22Rv1 (cell line): ENCODE results near the gene MAT2A.

Source experiments
- ZFX ChIP-seq: fragments of 450-650 bp; IDR thresholded peaks from 2 replicates; pipeline ENCODE4 v1.6.1; 2017; ENCODE audit warnings: antibody characterized with exemption, borderline replicate concordance
- TF ChIP-seq, protein P1 (sequence below): fragments of 450-650 bp; IDR thresholded peaks from 2 replicates; pipeline ENCODE4 v1.5.1; 2017; ENCODE audit warnings: mild to moderate bottlenecking

DNA sequence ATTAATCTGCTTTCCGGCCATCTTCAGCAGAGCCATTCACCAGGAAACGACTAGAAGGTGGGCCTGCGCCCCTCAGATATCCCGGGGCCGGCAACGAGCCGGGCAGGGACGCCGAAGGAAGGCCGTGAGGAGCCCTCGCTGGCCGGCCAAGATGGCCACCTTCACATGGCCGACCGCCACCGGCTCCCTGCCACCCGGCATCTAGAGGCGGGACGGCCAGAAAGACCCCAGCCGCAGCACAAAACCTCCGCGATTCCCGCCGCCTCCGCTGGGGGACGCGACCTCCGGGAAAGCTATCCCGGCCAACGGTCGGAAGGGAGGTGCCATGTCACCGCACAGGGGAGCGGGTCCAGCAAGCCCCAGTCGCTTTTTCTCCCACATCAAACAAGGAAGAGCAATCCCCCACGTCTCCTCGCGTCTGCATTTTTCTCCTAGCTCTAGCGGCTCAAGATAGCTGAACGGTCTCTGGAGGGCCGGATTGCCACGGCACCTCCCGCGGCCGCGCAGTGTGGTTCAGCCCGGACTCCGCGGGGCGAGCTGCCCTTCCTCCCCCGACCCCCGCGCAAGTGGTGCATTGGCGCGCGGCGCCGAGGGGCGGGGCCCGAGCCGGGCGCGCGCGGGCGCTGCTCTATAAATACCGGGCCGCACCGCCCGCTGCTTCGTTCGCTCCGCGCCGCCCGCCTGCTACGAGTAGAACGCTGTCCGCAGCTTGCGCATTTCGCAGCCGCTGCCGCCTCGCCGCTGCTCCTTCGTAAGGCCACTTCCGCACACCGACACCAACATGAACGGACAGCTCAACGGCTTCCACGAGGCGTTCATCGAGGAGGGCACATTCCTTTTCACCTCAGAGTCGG, at the start of gene MAT2A:
- TF ChIP-seq, protein P1, sequence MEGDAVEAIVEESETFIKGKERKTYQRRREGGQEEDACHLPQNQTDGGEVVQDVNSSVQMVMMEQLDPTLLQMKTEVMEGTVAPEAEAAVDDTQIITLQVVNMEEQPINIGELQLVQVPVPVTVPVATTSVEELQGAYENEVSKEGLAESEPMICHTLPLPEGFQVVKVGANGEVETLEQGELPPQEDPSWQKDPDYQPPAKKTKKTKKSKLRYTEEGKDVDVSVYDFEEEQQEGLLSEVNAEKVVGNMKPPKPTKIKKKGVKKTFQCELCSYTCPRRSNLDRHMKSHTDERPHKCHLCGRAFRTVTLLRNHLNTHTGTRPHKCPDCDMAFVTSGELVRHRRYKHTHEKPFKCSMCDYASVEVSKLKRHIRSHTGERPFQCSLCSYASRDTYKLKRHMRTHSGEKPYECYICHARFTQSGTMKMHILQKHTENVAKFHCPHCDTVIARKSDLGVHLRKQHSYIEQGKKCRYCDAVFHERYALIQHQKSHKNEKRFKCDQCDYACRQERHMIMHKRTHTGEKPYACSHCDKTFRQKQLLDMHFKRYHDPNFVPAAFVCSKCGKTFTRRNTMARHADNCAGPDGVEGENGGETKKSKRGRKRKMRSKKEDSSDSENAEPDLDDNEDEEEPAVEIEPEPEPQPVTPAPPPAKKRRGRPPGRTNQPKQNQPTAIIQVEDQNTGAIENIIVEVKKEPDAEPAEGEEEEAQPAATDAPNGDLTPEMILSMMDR, result peak; percentile 86
- no peak for TF ChIP-seq ZFX
